Esophagus mucosa (tissue), 1 donor: ENCODE measurements around the gene PPFIA3. TPM values are rescaled to one million over a fixed set of nuclear protein-coding genes. Genes with fewer than 3 reads are reported as not detected.
"Not testable (repeated sequence)": the region's sequence is repeated elsewhere in the genome, so short reads cannot be mapped to it uniquely, and the experiment has no call there.

ENCODE experiments used
- ATAC-seq: fragments of 200-7000 bp; cut with Tn5 transposase; one replicate; pipeline ENCODE4 v1.9.1; 2020
- total RNA-seq: library from RNA; stranded (reverse); gene quantifications from one replicate; pipeline ENCODE4 v1.2.4, GENCODE V29; 2023
- donor health status: DM: yes; HTN: yes; CAD: no.

The PPFIA3 gene
- total RNA-seq, 1 donor from 2014 or later, result 9.2 TPM

DNA sequence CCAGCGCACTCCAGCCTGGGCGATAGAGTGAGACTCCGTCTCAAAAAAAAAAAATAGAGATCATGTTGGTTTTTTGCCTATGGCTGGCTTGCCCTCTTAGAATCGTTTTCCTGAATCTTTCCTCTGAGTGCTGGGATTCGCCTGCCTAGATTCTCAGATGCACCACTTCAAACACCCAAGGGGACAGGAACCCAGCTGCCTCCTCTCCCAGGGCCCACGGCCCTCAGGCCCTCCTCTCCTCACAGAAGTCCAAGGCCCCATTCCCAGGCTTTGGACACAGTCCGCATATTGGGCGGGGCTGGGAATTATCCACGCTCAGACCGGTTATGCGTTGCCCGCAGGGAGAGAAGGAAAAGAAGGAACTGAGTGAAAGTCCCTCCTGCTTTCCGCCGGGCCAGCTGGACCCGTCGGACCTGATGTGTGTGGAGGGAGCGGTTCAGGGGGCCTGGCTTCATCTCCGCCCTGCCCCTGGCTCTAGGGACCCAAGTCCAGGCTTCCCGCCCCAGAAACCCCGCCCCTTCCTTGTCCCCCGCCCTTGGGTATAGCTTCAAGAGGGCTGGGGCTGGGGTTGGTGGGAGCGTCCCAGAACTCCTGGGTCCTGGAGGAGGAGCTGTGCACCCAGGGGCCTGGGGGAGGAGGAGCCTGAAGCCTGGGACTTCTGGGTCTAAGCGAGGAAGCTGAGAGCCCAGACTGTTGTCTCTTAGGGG, 5.8 kb downstream of the PPFIA3 start:
- ATAC-seq, result peak; percentile 67

GRCh38 chr19:49126575-49126974, 7.2 kb downstream of the PPFIA3 start:
- no peak for ATAC-seq

DNA sequence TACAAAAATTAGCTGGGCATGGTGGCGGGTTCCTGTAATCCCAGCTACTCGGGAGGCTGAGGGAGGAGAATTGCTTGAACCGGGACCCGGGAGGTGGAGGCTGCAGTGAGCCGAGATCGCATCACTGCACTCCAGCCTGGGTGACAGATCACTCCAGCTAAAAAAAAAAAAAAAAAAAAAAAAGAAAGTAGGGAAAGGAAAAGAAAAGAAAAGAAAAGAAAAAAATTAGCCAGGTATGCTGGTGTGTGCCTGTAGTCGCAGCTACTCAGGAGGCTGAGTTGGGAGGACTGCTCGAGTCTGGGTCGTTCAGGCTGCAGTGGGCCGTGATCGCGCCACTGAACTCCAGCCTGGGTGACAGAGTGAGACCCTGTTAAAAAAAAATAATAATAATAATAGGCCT, 7.9 kb downstream of the PPFIA3 start:
- not testable (repeated sequence) for ATAC-seq

DNA sequence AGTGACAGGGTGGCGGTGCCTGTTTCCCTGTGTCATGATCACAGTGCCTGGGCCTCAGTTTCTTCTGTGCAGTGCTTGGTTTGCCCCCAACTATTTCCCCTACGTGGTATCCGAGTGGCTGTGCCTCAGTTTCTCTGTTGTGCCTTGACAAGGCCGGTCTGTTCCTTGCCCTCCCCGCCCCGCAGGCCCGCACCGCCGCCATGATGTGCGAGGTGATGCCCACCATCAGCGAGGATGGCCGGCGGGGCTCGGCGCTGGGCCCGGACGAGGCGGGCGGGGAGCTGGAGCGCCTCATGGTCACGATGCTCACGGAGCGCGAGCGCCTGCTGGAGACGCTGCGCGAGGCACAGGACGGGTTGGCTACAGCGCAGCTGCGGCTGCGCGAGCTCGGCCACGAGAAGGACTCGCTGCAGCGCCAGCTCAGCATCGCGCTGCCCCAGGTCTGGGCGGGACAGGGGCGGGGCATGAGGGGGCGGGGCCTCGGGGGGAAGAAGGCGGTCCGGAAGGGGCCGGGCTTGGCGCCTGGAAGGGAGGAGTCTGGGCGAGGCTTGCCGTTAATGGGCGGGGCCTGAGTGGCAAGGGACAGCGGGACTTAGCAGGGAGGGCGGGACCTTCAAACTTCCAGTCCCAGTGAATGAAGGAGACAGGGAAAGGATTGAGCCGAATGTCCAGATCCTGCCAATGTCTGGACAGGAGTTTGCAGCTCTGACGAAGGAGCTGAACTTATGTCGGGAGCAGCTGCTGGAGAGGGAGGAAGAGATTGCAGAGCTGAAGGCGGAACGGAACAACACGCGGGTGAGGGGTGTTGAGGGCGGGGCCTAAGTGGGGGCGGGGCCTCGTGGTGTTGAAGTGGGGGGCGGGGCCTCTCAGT, 8.6 kb downstream of the PPFIA3 start:
- ATAC-seq, result peak; percentile 92

DNA sequence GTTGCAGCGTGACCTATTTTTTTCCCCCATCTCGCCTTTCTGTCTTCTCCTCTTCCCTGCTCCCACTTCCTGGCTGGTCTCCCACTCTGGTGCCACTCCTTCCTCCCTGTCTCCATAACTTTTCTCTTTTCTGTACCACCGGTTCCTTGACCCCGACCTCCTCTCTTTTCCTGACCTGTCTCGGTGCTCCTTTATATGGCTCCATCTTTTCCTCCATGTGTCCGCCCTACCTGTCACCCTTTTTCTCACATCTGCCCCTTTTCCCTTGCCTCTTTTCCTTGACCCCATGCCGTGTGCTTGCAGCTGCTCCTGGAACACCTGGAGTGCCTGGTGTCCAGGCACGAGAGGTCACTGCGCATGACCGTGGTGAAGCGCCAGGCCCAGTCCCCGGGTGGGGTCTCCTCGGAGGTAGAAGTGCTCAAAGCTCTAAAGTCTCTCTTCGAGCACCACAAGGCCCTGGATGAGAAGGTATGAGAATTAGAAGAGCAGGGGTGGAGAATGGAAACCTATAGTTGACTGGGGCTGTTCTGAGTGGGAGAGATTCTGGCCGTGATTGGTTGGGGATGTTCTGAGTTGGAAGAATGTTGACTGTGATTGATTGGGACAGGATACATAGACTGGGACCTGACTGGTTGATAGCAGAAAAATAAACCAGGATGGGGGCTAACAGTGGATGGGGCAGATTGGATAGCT, 9.3 kb downstream of the PPFIA3 start:
- ATAC-seq, result no peak

DNA sequence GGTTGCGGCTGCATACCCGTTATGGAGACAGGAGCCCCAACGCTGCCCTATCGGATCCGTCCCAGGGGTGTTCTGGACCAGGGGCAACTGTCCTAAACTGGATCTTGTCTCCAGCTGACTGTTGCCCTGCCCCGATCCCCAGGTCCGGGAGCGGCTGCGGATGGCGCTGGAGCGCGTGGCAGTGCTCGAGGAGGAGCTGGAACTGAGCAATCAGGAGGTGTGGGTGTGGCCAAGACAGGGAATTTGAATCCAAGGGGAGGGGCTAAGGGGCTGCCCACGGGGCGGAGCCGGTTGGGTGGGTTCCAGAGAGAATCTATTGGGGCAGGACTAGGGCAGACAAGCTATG, 9.9 kb downstream of the PPFIA3 start:
- no peak for ATAC-seq

DNA sequence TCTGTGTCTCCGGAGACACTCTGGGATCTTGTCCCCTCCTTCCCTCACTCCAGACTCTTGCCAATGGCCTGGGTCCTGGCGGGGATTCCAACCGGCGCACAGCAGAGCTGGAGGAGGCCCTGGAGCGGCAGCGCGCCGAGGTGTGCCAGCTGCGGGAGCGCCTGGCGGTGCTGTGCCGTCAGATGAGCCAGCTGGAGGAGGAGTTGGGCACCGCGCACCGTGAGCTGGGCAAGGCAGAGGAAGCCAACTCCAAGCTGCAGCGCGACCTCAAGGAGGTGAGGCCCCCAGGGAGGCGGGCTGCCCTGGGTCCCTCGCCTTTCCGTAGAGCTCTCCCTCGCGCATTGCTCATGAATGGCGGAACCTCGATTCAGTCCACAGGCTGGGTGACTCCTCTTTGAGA, 11.0 kb downstream of the PPFIA3 start:
- no peak for ATAC-seq

GRCh38 chr19:49132974-49133609, 13.7 kb downstream of the PPFIA3 start:
- peak; percentile 2 for ATAC-seq

DNA sequence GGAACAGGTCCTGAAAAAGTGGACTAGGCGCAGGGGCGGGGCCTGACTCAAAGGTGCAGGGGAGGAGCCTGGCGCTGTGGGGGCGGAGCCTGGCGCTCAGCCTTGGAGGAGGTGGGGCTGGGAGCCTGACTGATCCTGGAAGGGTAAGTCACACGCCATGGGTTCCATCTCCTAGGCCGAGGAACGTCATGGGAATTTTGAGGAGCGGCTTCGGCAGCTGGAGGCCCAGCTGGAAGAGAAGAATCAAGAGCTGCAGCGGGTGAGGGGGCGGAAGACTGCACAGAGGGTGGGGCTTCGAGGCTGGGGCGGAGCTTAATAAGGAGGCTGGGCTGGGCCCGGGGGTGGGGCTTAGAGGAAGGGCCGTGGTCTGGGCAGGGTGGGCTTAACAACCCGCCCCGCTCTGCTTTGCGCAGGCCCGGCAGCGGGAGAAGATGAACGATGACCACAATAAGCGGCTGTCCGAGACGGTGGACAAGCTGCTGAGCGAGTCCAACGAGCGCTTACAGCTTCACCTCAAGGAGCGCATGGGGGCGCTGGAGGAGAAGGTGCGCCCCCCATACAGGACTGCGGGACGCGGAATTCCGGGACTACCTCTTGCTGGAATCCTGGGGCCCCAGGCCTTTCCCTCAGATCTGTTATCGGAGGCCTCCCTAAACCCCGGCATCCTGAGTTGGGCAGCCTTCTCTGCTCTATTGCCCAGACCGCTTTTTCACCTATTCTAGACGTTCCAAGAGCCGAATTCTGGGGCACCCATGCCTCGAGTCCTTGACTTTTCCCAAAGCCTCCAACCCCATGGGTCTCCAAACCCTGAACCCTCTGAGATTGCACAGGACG, 14.5 kb downstream of the PPFIA3 start:
- ATAC-seq, result peak; percentile 57

DNA sequence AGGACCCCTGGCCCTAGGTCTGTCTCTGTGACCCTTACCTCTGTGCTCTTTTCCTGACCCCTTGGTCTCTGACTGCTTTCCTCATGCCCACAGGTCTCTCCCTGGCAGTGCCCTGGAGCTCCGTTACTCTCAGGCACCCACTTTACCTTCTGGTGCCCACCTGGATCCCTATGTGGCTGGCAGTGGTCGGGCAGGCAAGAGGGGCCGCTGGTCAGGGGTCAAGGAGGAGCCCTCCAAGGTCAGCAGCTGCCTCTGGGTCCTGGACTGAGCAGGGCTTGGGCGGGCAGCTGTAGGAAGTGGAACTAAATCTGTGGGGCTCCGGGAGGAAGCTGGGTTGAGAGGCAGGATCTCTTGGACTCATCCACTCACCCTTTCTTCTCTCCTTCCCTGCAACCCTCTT, 16.3 kb downstream of the PPFIA3 start:
- no peak for ATAC-seq

DNA sequence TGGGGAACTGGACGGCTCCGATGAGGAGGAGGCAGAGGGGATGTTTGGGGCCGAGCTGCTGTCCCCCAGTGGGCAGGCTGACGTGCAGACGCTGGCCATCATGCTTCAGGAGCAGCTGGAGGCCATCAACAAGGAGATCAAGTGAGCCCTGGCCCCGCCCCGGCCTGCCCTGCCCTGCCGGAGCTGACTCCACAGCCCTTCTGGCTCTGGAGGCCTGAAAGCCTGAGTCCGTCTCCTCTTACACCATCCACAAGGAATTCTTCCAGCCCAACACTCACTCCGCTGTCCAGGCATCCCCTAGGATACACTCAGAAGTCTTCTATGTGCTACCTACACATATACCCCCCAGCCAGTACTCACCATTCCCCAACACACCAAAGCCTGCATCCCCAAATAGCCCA, 17.4 kb downstream of the PPFIA3 start:
- no peak for ATAC-seq

- ATAC-seq, result no peak
Measured at GRCh38 chr19:49140951-49141350, 21.6 kb downstream of the PPFIA3 start.

DNA sequence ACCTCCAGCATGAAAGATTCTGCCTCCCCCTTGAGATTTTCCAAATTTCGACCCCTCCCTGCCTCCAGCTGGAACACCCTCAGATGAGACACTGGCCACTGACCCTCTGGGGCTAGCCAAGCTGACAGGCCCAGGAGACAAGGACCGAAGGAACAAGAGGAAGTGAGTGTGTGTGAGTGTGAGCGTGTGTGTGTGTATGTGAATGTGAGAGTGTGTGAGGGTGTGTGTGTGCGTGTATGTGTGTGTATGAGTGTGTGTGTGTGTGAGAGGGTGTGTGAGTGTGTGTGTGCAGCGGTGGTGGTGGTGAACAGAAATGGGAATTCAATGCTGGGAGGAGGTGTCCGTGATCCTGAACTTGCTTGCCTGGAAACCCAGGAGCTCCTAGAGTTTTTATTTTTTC, 22.0 kb downstream of the PPFIA3 start:
- no peak for ATAC-seq

GRCh38 chr19:49142866-49143335, 23.6 kb downstream of the PPFIA3 start:
- ATAC-seq, result peak; percentile 71

DNA sequence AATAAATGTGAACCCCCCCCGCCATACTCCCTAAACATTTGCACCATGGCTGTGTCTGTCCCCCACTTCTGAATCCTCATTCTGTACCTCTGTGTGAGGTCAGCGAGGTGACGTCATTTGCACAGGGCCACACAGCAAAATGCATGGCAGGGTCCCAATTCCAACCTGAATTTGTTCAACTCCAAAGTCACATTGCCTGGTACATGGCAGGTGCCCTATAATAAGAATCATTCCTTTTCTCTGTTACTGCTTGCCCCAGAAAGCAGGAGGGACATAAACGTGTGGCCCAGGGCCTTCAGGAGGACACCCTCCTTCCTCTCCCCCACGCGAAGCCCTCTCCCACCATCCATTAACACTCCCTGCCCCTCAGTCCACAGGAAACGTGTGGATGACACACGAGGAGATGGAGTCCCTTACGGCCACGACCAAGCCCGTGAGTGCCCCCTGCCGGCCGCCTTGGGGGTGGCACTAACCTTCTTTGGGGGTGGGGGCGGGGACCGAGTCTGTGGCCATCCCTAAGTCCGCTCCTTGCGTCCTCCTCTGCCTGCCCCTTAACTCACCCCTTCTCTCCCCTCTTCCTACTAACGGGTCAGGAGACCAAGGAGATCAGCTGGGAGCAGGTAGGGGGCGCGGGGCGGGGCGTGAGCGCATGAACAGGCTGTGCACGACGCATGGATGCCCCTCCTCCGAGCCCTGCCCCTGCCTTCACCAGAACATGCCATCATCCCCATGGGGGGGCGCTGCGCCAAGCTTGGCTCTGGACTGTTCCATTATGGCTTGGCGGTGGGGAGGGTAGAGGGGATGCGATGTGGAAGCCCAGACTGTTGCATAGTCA, 26.4 kb downstream of the PPFIA3 start:
- ATAC-seq, result peak; percentile 14

DNA sequence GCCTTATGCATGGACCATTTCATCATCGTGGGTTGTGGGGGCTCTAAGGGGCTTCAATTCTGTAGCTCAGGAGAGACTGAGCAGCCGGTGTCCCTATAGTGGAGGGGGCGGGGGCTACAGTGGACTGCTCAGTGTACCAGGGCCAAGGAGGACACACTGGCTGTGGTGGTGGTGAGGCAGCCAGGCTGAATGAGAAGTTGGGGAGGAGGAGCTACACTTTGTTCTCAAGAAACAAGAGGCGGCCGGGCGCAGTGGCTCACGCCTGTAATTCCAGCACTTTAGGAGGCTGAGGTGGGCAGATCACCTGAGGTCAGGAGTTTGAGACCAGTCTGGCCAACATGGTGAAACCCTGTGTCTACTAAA, 27.0 kb downstream of the PPFIA3 start:
- not testable (repeated sequence) for ATAC-seq

DNA sequence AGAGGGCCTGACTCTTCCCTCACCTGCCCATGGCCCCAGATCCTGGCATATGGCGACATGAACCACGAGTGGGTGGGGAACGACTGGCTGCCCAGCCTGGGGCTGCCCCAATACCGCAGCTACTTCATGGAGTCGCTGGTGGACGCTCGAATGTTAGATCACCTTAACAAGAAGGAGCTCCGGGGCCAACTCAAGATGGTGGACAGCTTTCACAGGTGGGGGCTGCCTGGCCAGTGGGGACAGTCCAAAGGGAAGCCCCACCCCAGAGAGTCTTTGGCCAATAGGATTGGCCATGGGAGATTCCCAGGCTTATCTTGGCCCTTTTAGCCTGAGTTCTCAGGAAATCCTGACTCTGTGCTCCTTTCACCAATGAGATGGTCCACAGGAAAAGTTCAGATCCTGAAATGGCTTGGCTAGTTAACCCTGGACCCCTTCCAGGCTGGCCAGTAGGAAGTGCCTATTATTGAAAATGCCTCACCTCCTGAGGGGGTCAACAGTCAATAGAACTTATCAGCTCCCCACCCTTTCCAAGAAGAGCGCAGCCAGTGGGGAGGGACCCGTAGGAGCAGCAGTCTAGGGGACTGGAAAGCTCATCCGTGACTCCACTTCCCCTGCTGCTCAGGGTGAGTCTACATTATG, 28.8 kb downstream of the PPFIA3 start:
- no peak for ATAC-seq

- ATAC-seq, result peak; percentile 84
Measured at GRCh38 chr19:49148784-49149651, 29.7 kb downstream of the PPFIA3 start.

DNA sequence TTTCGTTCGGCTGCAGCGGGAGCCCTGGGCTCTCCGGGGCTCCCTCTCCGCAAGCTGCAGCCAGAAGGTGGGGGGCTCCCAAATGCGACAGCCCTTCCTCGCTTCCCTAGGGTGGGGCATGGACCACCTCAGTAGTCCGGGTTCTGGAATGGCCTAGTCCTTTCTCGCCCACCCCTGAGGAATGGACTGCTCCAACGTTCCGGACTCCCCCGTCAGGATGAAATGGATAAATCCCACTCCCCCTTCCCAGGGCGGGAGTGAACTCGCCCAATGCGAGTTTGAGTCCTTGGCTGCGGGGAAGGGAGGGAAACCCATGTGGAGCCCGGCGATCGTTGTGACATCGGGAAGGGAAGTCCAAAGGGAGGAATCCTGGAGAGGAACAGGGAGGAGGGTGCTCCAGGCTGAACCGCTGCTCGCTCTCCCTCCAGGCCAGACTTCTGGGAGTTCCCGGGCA, 30.3 kb downstream of the PPFIA3 start:
- ATAC-seq, result peak; percentile 25
